OCI-LY7 (cell line): ENCODE results near the gene DIAPH1. TPM values are rescaled to one million over a fixed set of nuclear protein-coding genes. Genes with fewer than 3 reads are reported as not detected.

Experiments used
- BruUV-seq: library from RNA; stranded (reverse); fragments of 400-500 nt; replicated peaks from 2 replicates; lab custom pipeline; 2021; lab: Mats Ljungman, UMichigan
- CTCF ChIA-PET: fragments of 300-600 bp; sonication (Branson Sonifier 250); formaldehyde crosslinking; loops from one replicate; lab custom pipeline; 2022; ENCODE audit warnings: antibody characterized with exemption; ENCODE audit not compliant: unreplicated experiment; lab: Charles Lee
- POLR2A ChIA-PET: fragments of 300-600 bp; sonication (Branson Sonifier 250); formaldehyde crosslinking; loops from one replicate; lab custom pipeline; 2022; ENCODE audit warnings: antibody characterized with exemption; lab: Charles Lee
- DNase-seq: peaks from one replicate; pipeline ENCODE4 v3.0.0-alpha.2; 2015; ENCODE audit warnings: low spot score
- H2AFZ ChIP-seq: fragments of 200-600 bp; sonication (generic), shearing (Covaris generic); 2 replicates; pipeline ENCODE4 v1.6.1; 2014; ENCODE audit warnings: mild to moderate bottlenecking, antibody characterized with exemption, low read length, moderate library complexity
- H3K27ac ChIP-seq: fragments of 200-600 bp; sonication (generic); 2 replicates; pipeline ENCODE4 v1.5.1; 2014; ENCODE audit warnings: mixed run types, low read depth, mild to moderate bottlenecking, moderate library complexity, low read length, inconsistent platforms; ENCODE audit not compliant: poor library complexity, severe bottlenecking
- H3K36me3 ChIP-seq: fragments of 200-600 bp; sonication (generic); 2 replicates; pipeline ENCODE4 v1.6.1; 2014; ENCODE audit warnings: mild to moderate bottlenecking, antibody characterized with exemption, low read length, moderate library complexity, mixed read lengths; ENCODE audit not compliant: insufficient read depth
- H3K4me1 ChIP-seq: fragments of 200-600 bp; sonication (generic); 2 replicates; pipeline ENCODE4 v1.5.1; 2014; ENCODE audit warnings: mild to moderate bottlenecking, low read length; ENCODE audit not compliant: insufficient read depth, poor library complexity, severe bottlenecking
- H3K4me2 ChIP-seq: fragments of 200-600 bp; sonication (generic); 2 replicates; pipeline ENCODE4 v1.6.1; 2014; ENCODE audit warnings: mild to moderate bottlenecking, low read length
- H3K4me3 ChIP-seq: fragments of 200-600 bp; sonication (generic); 2 replicates; pipeline ENCODE4 v1.5.1; 2014; ENCODE audit warnings: mild to moderate bottlenecking, low read depth, low read length; ENCODE audit not compliant: poor library complexity, severe bottlenecking
- H3K79me2 ChIP-seq: fragments of 200-600 bp; sonication (generic); 2 replicates; pipeline ENCODE4 v1.6.1; 2016; ENCODE audit warnings: low read depth, mild to moderate bottlenecking, low read length, moderate library complexity, mixed read lengths; ENCODE audit not compliant: insufficient read depth
- H3K9me2 ChIP-seq: fragments of 200-600 bp; sonication (generic); 2 replicates; pipeline ENCODE4 v1.6.1; 2016; ENCODE audit warnings: mild to moderate bottlenecking, low read length, mixed read lengths; ENCODE audit not compliant: insufficient read depth
- H3K9me3 ChIP-seq: fragments of 200-600 bp; sonication (generic); 2 replicates; pipeline ENCODE4 v1.6.1; 2014; ENCODE audit warnings: mild to moderate bottlenecking, mixed run types, low read length, mixed read lengths
- H4K20me1 ChIP-seq: fragments of 200-600 bp; sonication (generic); 2 replicates; pipeline ENCODE4 v1.6.1; 2014; ENCODE audit warnings: mild to moderate bottlenecking, antibody characterized with exemption, low read length, moderate library complexity, mixed read lengths; ENCODE audit not compliant: insufficient read depth
- EZH2phosphoT487 ChIP-seq: fragments of 200-600 bp; sonication (generic); IDR thresholded peaks from 2 replicates; pipeline ENCODE4 v1.6.1; 2018; ENCODE audit warnings: low read depth, borderline replicate concordance, mild to moderate bottlenecking, mixed run types, antibody characterized with exemption, low read length, moderate library complexity, mixed read lengths
- intact Hi-C: fragments of 100-400 bp; cut with micrococcal nuclease; formaldehyde crosslinking; loops from one replicate; pipeline ENCODE4 v1.10.0; 2022; ENCODE audit not compliant: unreplicated experiment
- total RNA-seq, 2 experiments: library from RNA; depleted of rRNA in 1 of 2; stranded (reverse); fragments of >200 nt in 1 of 2; shearing (Covaris generic) in 1 of 2; gene quantifications; 2 replicates each; pipeline ENCODE4 v1.2.3, GENCODE V29; 2014 to 2022
- TF ChIP-seq, protein P1 (sequence below): fragments of 200-600 bp; sonication (generic); conservative IDR thresholded peaks from 2 replicates; pipeline ENCODE4 v1.5.1; 2014; ENCODE audit warnings: mild to moderate bottlenecking, antibody characterized with exemption, low read length, moderate library complexity, mixed read lengths

DIAPH1 gene
- total RNA-seq, 2 experiments from 2014 or later = 78.8 to 174 TPM

GRCh38 chr5:141657937-141658545 is 39.2 kb upstream of the DIAPH1 start:
- no peak for DNase-seq
- no peaks in the 10 kb centered on the region for H3K9me2 ChIP-seq
- H3K4me1 ChIP-seq = no peaks in the 10 kb centered on the region
- POLR2A ChIA-PET = no interaction called here
- H3K9me3 ChIP-seq = no peaks in the 10 kb centered on the region
- H3K27ac ChIP-seq = no peak overlapping the region
- H3K4me2 ChIP-seq = no peak overlapping the region
- H3K79me2 ChIP-seq = no peaks in the 10 kb centered on the region
- TF ChIP-seq, protein P1, sequence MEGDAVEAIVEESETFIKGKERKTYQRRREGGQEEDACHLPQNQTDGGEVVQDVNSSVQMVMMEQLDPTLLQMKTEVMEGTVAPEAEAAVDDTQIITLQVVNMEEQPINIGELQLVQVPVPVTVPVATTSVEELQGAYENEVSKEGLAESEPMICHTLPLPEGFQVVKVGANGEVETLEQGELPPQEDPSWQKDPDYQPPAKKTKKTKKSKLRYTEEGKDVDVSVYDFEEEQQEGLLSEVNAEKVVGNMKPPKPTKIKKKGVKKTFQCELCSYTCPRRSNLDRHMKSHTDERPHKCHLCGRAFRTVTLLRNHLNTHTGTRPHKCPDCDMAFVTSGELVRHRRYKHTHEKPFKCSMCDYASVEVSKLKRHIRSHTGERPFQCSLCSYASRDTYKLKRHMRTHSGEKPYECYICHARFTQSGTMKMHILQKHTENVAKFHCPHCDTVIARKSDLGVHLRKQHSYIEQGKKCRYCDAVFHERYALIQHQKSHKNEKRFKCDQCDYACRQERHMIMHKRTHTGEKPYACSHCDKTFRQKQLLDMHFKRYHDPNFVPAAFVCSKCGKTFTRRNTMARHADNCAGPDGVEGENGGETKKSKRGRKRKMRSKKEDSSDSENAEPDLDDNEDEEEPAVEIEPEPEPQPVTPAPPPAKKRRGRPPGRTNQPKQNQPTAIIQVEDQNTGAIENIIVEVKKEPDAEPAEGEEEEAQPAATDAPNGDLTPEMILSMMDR = no peak
- TF ChIP-seq EZH2phosphoT487 = no peak
- no peak overlapping the region for H3K4me3 ChIP-seq
- CTCF ChIA-PET = interaction anchor here (1.5 kb wide), 1 partner anchor 18 kb away, joined by 4 read pairs; no protein-coding TSS in a partner anchor
- intact Hi-C loops = no loop called here
- no peaks in the 10 kb centered on the region for H3K36me3 ChIP-seq
- no peak overlapping the region for H2AFZ ChIP-seq
- no TSS peak for BruUV-seq
- H4K20me1 ChIP-seq = no peaks in the 10 kb centered on the region

GRCh38 chr5:141657404-141657803 is 38.6 kb upstream of the DIAPH1 start:
- Histone ChIP-seq H3K9me3 (no peaks in the 10 kb centered on the region), H3K4me2 (no peak overlapping the region), H3K9me2 (no peaks in the 10 kb centered on the region), H3K36me3 (no peaks in the 10 kb centered on the region), H3K79me2 (no peaks in the 10 kb centered on the region), H4K20me1 (no peaks in the 10 kb centered on the region), H2AFZ (no peak overlapping the region), H3K4me3 (no peak overlapping the region), H3K27ac (no peak overlapping the region), H3K4me1 (no peaks in the 10 kb centered on the region)
- CTCF ChIA-PET = interaction anchor here (1.5 kb wide), 1 partner anchor 19 kb away, joined by 4 read pairs; no protein-coding TSS in a partner anchor
- intact Hi-C loops = no loop called here
- no peak for DNase-seq
- TF ChIP-seq EZH2phosphoT487 = no peak
- TF ChIP-seq, protein P1 = no peak
- POLR2A ChIA-PET = no interaction called here
- BruUV-seq = no TSS peak

DNA sequence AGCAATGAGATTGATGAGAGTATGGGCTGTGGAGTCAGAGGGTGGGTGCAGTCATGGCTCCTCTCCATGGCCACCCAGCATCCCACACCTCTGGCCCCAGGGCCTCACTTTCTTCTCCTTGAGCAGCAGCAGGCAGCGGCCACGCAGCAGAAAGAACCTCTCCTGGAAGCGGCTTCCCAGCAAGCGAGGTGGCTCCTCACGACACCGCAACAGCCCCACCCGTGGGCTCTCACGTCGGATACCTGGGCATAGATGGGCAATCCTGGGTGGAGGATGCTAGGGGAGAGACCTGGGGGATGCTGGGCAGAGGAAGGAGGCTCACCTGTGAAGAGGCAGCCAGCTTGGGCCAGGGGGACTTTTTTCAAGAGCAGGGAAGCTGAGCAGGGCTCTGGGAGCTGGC is 37.6 kb upstream of the DIAPH1 start:
- H3K9me3 ChIP-seq = no peaks in the 10 kb centered on the region
- H3K9me2 ChIP-seq = no peaks in the 10 kb centered on the region
- no TSS peak for BruUV-seq
- H3K4me1 ChIP-seq = peaks cover 5% of the 10 kb centered on the region
- TF ChIP-seq EZH2phosphoT487 = no peak
- TF ChIP-seq, protein P1 = no peak
- no peak overlapping the region for H3K4me2 ChIP-seq
- CTCF ChIA-PET = no interaction called here
- no peaks in the 10 kb centered on the region for H3K36me3 ChIP-seq
- H2AFZ ChIP-seq = no peak overlapping the region
- intact Hi-C loops = no loop called here
- no peaks in the 10 kb centered on the region for H4K20me1 ChIP-seq
- no peak overlapping the region for H3K4me3 ChIP-seq
- POLR2A ChIA-PET = interaction anchor here (0.6 kb wide), 1 partner anchor 64 kb away, joined by 3 read pairs; no protein-coding TSS in a partner anchor
- no peaks in the 10 kb centered on the region for H3K79me2 ChIP-seq
- H3K27ac ChIP-seq = no peak overlapping the region
- no peak for DNase-seq
